ENCODE measurements around the gene CLK1. TPM values are rescaled to one million over a fixed set of nuclear protein-coding genes. Genes with fewer than 3 reads are reported as not detected.

Gene CLK1
- total and polyA plus RNA-seq, 2 of the 8 experiments (the other 6 are each of a cell fraction or from before 2014, with no cell fraction given), result 22.3 to 35.2 TPM

- no peak overlapping the region for H3K56ac ChIP-seq (replicated peaks; ENCODE audit: insufficient read length, low read depth, low read length)
- no peaks in the 10 kb centered on the region for H3K9me3 ChIP-seq (ENCODE audit: insufficient read depth in 2 of 2, low read depth in 1 of 2, low read length in 1 of 2)
- H3K9ac ChIP-seq (replicated peaks in 1 of 4; ENCODE audit: extremely low read depth in 1 of 4, low read depth in 3 of 4, low read length in 3 of 4), result no peak overlapping the region
- no peak overlapping the region for H2BK5ac ChIP-seq (ENCODE audit: low read depth, low read length)
- H2AK5ac ChIP-seq (ENCODE audit: low read depth, low read length), result no peak overlapping the region
- no peak overlapping the region for H2BK15ac ChIP-seq (ENCODE audit: low read length)
- H4K91ac ChIP-seq (replicated peaks; ENCODE audit: insufficient read length, low read length), result no peak overlapping the region
- H3K36me3 ChIP-seq (ENCODE audit: control insufficient read depth in 2 of 4, insufficient read depth in 4 of 4, low read length in 3 of 4), result peaks cover 38 to 63% (median 61%) of the 10 kb centered on the region in 4 experiments
- peaks cover 0 to 4% of the 10 kb centered on the region in 2 experiments; a peak in 1 of 4 replicates for H3K79me2 ChIP-seq (ENCODE audit: control insufficient read depth in 1 of 2, insufficient read depth in 2 of 2, low read length in 2 of 2)
- 90% methylated on average over 5 of the region's 5 CpGs; no CpG with 5 or more reads in 1 of the 2 experiments for WGBS, 2 experiments (ENCODE audit: extremely low coverage in 1 of 2, insufficient coverage in 1 of 2, insufficient read length in 1 of 2, insufficient replicate concordance in 2 of 2, low coverage in 1 of 2, low lambda C conversion rate in 2 of 2, missing lambda C conversion rate in 1 of 2)
- FAIRE-seq, result no peak
- no peak overlapping the region for H3K14ac ChIP-seq (ENCODE audit: insufficient read length)
- H3K4me3 ChIP-seq (ENCODE audit: extremely low read depth in 1 of 4, insufficient read depth in 2 of 4, low read depth in 3 of 4, low read length in 4 of 4), result no peak overlapping the region
- no peak overlapping the region for H3K4me2 ChIP-seq (ENCODE audit: insufficient read depth in 1 of 2, low read depth in 2 of 2, low read length in 2 of 2)
- H2BK20ac ChIP-seq (ENCODE audit: low read length), result no peak overlapping the region
- no peak overlapping the region for H4K5ac ChIP-seq (ENCODE audit: insufficient read length, low read depth, low read length)
- H3K79me1 ChIP-seq (ENCODE audit: low read depth, low read length), result no peaks in the 10 kb centered on the region
- no peak overlapping the region for H3K18ac ChIP-seq (ENCODE audit: extremely low read depth, low read length)
- H2AFZ ChIP-seq (ENCODE audit: low read length), result no peak overlapping the region
- H3K27me3 ChIP-seq (replicated peaks in 1 of 4; ENCODE audit: control insufficient read depth in 3 of 4, extremely low read depth in 1 of 4, insufficient read depth in 3 of 4, low read length in 3 of 4), result no peaks in the 10 kb centered on the region
- POLR2A ChIA-PET (ENCODE audit: partially characterized antibody), result interaction anchor here (0.6 to 2.3 kb wide), 5 partner anchors 10 to 885 kb away, joined by 3 to 10 read pairs (median 5); no protein-coding TSS in a partner anchor
- H3K4ac ChIP-seq (replicated peaks; ENCODE audit: insufficient read length, low read depth, low read length), result no peak overlapping the region
- H4K8ac ChIP-seq (ENCODE audit: extremely low read depth, insufficient read depth, low read length), result no peak overlapping the region
- no peak overlapping the region for H2BK12ac ChIP-seq (ENCODE audit: low read depth, low read length)
- H4K20me1 ChIP-seq (replicated peaks in 1 of 2; ENCODE audit: control insufficient read depth in 1 of 2, insufficient read depth in 2 of 2, low read length in 2 of 2), result peaks cover 0 to 5% of the 10 kb centered on the region in 2 experiments
- H3K23me2 ChIP-seq (ENCODE audit: low read depth, low read length), result no peaks in the 10 kb centered on the region
- H3K27ac ChIP-seq (ENCODE audit: low read depth, low read length), result no peak overlapping the region
- H3K4me1 ChIP-seq (replicated peaks in 1 of 4; ENCODE audit: control insufficient read depth in 3 of 4, insufficient read depth in 4 of 4, low read length in 3 of 4), result no peaks in the 10 kb centered on the region
- no peak overlapping the region for H3K23ac ChIP-seq (ENCODE audit: insufficient read length)
- no peak for DNase-seq (ENCODE audit: low read depth in 1 of 2, low spot score in 2 of 2)
- H2BK120ac ChIP-seq (replicated peaks; ENCODE audit: low read depth, low read length), result no peak overlapping the region
- CTCF ChIA-PET (ENCODE audit: partially characterized antibody), result interaction anchor here (1.6 kb wide), 1 partner anchor 24 kb away, joined by 4 read pairs; no protein-coding TSS in a partner anchor
Measured at GRCh38 chr2:200820573-200821234, 43.8 kb downstream of the CLK1 start.

Data from H1 (cell line).